NOMO-1 treated with dmso at 0.1 percent for 144 hours (cell line): ENCODE data around the gene IL10RB.
"Not testable (repeated sequence)": the region's sequence is repeated elsewhere in the genome, so short reads cannot be mapped to it uniquely, and the experiment has no call there.

Experiments
- DNase-seq: peaks from one replicate; lab custom pipeline; 2025; ENCODE audit not compliant: unreplicated experiment; lab: John Stamatoyannopoulos, UW

Gene IL10RB

DNA sequence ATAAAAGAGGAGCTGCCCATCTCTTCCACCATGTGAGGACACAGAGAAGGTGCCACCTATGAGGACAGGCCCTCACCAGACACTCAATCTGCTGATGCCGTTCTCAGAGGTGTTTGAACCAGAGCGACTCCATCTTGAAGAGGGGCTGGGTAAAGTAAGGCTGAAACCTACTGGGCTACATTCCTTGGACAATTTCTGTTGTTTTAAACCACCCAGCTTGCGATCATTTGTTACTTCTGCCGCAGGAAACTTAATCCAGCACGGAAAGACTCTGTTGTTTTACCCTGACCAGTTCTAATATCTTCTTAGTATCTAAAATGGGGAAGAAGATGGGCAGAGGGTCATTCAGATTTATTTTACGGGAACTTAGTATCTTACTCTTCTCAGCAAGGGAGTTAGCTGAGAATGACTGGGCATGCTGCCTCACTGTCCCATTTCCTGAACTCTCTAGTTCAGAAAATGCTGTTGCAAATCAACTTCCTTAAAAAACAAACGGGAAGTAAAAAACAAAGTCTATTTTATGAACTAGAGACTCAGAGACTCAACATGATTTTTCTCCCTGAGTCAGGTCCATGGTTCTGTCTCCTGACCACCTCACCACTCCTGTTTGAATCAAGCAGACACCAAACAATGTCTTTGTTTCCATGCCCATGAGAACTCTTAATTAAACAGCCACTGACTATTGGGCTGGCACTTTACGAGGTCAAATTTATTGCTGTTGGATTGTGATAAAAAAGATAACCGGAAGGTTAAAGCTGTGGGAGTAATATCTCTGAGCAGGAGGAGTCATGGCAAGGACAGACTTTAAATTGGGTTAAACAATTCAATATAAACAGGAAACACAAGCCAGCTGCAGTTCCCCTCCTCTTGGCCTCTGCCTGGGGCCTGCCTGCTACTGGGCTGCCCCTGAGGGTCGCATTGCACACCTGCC, 34.8 kb downstream of the IL10RB start:
- DNase-seq, result peak; percentile 88

DNA sequence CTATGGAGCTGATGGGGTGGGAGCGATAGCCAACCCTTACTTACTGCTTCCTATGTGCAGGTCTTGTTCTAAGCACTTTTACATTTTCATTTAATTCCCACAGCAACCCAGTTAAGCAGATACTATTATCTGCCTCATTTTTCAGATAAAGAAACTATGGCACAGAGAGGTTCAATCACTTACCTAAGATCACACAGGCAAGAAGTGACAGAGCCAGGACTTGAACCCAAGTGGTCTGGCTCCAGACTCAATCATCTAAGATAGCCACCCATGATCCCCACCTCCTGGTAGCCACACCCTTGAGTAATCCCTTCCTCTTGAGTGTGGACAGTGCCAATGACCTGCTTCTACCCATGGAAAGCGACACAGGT, 35.5 kb downstream of the IL10RB start:
- no peak for DNase-seq

- no peak for DNase-seq
Measured at GRCh38 chr21:33302055-33302454, 35.9 kb downstream of the IL10RB start.

DNA sequence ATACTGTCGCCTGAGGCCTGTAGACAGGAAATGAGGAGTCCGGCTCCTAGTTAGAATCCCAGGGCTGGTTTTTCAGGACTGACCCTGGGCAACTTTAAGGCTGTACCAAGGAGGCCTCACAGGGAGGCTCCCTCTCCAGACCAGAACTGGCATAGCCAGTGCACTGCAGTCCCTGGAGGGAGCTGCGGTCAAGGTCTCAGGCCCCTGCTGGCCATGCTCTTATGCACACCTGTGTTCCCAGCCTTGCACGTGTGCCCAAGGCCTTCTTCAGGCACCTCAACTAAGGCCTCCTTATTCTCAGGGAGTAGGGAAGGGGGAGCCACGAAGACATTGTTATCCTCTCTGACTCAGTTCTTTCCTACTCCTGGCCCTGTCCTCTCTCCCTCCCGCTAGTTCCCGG, 36.6 kb downstream of the IL10RB start:
- DNase-seq, result no peak

DNA sequence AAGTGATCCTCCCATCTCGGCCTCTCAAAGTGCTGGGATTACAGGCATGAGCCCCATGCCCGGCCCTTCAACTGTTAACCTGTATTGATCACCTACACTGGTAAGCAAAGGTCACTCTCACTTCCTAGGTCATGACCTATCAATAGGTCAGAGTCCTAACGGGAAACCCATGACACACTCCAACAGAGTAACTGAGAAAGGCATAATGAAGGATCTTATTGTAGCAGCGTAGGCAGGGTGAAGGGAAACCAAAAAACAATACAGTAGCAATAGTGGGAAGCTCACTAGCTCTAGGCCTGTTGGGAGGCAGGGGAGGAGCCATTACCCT, 39.1 kb downstream of the IL10RB start:
- DNase-seq, result no peak

DNA sequence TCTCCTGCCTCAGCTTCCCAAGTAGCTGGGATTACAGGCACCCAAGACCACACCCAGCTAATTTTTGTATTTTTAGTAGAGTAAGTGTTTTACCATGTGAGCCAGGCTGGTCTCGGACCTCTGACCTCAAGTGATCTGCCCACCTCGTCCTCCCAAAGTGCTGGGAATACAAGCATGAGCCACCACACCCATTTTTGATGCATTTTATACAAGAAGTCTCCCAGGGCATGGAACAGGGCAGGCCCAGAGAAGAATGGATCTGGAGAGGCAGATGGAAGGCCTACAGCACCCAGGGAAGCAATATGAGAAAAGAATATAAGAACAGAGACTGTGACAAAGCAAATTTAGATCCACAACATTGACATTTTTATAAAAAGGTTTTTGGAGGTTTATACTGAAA, 39.8 kb downstream of the IL10RB start:
- DNase-seq, result no peak

- DNase-seq, result peak; percentile 34
Measured at GRCh38 chr21:33308586-33309490, 42.7 kb downstream of the IL10RB start.

DNA sequence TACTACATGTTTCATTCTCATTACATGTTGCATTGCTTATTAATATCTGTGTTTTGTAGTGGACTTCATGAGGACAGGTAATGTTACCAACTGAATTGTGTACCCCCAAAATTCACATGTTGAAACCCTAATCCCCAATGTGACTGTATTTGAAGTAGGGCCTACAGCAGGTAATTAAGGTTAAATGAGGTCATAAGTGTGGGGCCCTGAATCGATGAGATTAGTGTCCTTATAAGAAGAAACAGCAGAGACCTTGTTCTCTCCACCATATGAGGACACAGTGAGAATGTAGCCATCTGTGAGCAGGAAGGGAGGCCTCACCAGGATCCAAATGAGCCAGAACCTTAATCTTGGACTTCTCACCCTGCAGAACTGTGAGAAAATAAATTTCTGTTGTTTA, 43.6 kb downstream of the IL10RB start:
- DNase-seq, result no peak

DNA sequence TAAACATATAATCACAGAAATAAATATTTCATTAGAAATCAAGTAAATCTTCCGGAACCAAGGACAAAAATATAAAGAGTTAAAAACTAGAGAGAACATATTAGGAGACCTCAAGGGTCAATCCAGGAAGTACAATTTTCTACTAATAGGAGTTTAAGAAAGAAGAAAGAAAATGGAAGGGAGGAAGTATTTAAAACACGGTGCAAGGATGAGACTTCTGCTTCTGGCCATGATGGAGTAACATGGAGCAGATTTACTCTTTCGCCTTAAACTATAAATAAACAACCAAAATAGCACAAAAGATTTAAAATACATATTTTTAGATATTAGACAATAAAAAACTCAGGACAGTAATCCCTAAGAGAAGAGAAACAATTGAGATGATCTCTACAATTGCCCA, 46.0 kb downstream of the IL10RB start:
- no peak for DNase-seq

DNA sequence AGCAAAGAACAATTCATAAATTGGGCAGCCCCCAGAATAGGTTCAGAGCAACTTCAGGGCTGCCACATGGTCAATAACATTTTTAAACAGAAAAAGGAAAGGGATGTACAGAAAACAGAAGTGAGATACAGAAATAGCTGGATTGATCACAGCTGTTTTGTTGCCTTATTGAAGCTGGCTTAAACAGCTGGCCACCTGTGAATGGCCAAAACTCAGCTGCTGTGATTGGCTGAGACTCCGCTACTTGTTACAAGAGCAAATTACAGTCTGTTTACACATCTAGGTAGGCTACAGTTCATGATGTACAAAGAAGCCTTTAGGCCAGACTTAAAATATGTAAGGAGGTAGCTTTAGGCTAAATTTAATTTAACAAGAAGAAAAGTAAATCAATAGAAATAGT, 47.0 kb downstream of the IL10RB start:
- no peak for DNase-seq

GRCh38 chr21:33313611-33314010, 47.4 kb downstream of the IL10RB start:
- no peak for DNase-seq

GRCh38 chr21:33314111-33314510, 47.9 kb downstream of the IL10RB start:
- no peak for DNase-seq

DNA sequence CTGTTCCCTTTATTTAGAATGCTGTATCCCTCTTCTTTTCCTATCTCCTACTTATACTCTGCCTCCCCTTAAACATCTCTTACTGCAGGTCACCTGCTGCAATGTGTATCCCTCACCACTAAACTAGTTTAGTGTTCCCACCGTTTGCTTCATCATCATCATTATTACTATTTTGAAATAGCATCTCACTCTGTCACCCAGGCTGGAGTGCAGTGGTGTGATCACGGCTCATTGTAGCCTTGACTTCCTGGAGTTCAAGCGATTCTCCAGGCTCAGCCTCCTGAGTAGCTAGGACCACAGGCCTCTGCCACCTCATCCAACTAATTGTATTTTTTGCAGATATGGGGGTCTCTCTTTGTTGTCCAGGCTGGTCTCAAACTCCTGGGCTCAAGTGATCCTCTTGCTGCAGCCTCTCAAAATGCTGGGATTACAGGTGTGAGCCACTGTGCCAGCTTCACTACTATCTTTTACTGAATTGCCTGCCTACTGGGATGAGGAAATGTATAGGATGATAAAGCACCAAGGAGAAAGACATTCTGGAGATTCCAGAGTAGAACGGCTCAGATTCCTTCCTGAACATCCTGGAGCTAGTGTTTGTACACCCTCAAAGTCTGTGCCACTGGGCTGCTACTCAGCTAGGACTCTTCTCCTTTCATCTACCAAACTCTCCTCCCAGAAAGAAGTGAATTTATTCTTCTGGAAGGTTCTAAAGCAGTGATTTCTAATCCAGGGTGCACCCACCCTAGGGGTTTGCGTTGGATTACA, 50.0 kb downstream of the IL10RB start:
- no peak for DNase-seq

DNA sequence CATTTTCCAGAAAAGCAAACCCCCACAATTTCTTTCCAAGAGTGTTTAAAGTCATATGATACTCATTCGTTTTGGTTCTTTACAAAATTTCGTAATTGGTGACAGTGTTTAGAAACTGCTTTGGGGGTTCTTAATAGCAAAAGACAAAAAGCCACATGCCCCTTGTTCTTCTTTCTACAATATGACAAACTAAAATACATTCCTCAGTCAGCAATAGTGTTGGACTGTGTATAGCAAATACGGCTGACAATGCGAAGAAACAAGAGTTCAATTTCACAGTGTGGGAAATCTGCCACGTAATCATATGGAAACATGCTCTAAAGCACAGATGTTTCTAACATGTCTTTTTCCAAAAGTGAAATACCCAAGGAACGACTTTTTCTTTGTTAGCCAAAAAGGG, 51.0 kb downstream of the IL10RB start:
- DNase-seq, result no peak

GRCh38 chr21:33317786-33318486, 51.8 kb downstream of the IL10RB start:
- no peak for DNase-seq

- not testable (repeated sequence) for DNase-seq
Measured at GRCh38 chr21:33321005-33321404, 54.8 kb downstream of the IL10RB start.

DNA sequence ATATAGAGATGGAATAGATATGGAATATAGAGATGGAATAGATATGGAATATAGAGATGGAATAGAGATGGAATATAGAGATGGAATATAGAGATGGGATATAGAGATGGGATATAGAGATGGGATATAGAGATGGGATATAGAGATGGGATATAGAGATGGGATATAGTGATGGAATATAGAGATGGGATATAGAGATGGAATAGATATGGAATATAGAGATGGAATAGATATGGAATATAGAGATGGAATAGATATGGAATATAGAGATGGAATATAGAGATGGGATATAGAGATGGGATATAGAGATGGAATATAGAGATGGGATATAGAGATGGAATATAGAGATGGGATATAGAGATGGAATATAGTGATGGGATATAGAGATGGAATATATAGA, 57.4 kb downstream of the IL10RB start:
- DNase-seq, result not testable (repeated sequence)

GRCh38 chr21:33324291-33325221, 58.4 kb downstream of the IL10RB start, which contains the start of gene IFNAR1:
Gene IFNAR1 (plus strand): TSS chr21:33324970. CDS start chr21:33325056, 86 bp downstream.
- peak; percentile 99 for DNase-seq

GRCh38 chr21:33325222-33326067, 59.3 kb downstream of the IL10RB start:
- no peak for DNase-seq
